Renal cortical epithelial cell (primary cell): Measurements from ENCODE around the gene SMIM29. TPM values are rescaled to one million over a fixed set of nuclear protein-coding genes. Genes with fewer than 3 reads are reported as not detected.

Source experiments
- DNase-seq: peaks from one replicate; pipeline ENCODE4 v3.0.0-alpha.2; 2011; ENCODE audit warnings: low read depth
- total RNA-seq: library from RNA; depleted of rRNA; stranded (reverse); fragments of >200 nt; gene quantifications from 2 replicates; pipeline ENCODE4 v1.2.3, GENCODE V29; 2014

Gene SMIM29
- total RNA-seq, 1 donor from 2014 or later: 9.9 TPM

GRCh38 chr6:34226731-34227586 is 21.8 kb downstream of the SMIM29 start:
- DNase-seq: no peak

GRCh38 chr6:34226066-34226465 is 22.7 kb downstream of the SMIM29 start:
- DNase-seq: no peak

GRCh38 chr6:34225551-34225950 is 23.3 kb downstream of the SMIM29 start:
- DNase-seq: no peak

- peak; percentile 93 for DNase-seq
Observed at GRCh38 chr6:34223956-34224940, 24.6 kb downstream of the SMIM29 start.

DNA sequence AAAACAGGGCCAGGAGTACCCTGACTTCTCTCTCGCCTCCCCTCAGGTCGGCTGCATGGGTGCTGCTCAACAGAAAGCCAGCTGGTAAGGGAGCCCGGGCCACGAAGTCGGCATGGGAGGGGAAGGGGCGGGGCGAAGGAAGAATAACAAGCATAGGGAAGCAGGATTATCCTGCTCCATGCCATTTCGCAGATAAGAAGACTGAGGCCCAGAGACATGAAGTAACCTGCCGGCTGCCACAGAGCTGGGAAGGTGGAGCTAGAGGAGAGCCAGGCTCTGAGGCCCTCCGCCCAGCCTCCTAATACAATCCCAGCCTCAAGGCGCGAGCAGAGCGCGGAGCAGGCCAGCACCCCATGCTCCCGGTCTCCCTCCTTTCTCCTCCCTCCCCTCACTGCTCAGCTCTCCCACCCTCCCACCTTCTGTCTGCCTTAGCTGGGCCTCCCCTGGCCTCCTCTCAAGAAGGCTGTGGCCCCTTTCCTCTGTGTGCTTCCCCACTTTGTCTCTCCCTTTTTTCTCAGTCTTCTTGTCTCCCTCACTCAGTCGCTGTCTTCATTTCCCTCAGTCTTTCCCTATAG is 25.3 kb downstream of the SMIM29 start:
- DNase-seq: no peak

DNA sequence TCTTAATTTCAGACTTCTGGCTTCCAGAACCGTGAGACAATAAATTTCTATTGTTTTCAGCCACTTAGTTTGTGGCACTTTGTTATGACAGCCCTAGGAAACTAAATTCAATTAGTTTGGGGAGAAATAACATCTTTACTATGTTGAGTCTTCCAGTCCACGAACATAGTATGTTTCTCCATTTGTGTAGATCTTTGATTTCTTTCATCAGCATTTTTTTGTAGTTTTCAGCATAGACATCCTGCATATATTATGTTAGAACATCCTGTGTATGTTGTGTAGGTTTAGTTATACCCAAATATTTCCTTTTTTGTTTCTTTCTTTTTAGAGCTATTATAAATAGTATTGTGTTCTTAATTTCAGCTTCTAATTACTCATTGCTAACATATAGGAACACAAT is 30.1 kb downstream of the SMIM29 start:
- DNase-seq: no peak

- no peak for DNase-seq
Observed at GRCh38 chr6:34213772-34214171, 35.0 kb downstream of the SMIM29 start.

DNA sequence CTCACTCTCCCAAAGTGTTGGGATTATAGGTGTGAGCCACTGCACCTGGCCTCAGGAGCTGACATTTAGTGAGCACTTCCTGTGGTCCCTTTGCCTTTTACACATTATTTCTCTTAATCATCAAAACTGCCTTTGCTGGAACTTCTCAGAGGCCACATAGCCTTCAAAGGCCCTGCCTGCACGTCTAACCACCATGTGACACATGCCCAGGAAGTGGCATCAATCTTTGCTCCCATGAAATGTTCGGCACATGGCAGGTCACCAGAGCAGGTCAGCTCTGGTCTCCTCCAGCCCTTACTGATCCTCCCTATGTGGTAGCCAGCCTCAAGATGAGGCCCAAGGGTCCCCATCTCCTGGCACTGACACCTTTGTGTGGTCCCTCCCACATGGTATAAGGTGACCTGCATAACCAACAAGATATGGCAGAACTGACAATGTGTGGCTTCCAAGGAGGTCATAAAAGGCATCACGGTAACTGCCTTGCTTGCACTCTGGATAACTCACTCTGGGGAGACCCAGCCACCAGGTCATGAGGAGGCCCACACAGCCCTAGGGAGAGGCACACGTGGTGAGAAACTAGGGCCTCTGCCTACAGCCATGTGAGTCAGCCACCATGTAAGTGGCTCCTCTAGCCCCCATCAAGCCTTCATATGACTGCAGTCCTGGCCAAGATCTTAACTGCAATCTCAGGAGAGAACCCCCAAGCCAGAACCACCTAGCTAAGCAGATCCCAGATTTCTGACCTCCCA is 40.9 kb downstream of the SMIM29 start:
- no peak for DNase-seq

- no peak for DNase-seq
Observed at GRCh38 chr6:34206726-34207125, 42.1 kb downstream of the SMIM29 start.

DNA sequence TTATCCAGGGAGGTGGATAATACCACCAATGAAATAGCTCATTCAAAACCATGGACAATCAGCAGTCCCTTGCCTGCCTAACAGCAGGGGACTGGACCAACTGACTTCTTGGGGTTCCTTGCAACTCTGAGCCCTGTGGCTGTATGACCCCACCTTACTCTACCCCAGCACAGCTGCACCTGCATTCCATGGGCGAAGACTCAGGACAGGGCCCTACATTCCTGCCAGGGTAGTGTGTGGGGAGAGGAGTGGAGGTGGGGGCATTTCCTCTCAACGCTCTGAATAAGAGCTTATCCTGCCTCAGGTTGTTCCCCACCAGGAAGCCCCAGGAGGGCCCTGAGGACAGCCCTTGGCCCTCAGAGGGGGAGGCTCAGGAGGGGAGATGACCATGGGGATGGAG is 42.9 kb downstream of the SMIM29 start:
- no peak for DNase-seq

DNA sequence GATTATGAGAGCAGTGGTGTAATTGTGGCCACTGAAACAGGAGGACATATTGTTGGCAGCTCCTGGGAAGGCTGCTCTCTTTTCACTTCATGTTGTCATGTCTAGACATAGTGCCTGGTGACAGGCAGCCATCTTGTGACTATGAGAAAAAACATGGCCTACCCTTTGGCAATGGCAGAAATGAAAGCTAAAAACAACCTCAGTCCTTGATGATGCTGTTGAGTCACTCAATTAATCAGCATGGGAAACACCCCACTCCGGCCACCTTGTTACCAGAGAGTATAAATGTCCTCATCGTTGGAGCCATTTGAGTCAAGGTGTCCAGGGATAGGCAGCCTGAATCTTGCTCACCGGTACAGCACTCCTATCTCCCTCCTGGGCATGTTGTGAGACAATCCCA is 43.3 kb downstream of the SMIM29 start:
- DNase-seq: peak; percentile 35

GRCh38 chr6:34204693-34205092 is 44.1 kb downstream of the SMIM29 start:
- DNase-seq: no peak

DNA sequence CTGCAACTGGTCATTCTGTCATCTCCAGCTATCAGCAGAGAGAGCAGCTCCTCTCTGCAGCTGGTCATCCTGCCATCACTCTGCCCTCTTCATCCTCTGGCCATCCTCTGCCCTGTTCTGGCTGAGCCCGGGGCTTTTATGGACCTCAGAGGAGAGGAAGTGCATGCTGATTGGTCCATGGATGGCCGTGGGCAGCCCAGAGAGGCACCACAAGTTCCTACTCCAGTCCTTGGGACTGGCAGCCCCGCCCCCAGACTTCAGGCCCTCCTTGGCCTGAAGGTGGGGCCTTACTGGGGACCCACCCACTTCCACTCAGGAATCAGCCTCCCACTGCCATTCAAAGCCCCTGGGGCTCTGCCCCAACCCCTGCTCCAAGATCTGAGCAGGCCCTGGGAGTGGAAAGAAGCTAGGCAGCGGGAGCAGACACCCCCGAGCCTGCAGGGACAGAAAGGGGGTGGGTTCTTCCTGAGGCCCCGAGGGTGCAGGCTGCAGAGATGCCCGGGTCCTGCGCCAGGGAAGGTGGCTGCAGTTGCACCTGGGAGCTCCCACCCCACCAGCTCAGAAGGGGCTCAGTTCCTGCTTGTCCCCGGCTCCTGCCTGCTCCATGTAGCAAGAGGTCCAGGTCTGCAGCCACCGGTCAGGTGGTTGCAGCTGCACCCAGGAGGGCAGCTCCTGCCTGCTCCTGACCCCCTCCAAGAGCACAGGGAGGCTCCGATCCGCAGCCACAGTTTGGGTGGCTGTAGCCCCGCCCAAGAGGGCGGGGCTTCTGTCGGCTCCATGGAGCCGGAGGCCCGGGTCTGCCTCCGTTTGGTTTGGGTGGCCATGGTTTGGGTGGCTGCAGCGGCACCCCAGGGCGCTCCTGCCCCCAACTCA is 46.2 kb downstream of the SMIM29 start:
- no peak for DNase-seq

- no peak for DNase-seq
Observed at GRCh38 chr6:34201455-34202107, 47.2 kb downstream of the SMIM29 start.

DNA sequence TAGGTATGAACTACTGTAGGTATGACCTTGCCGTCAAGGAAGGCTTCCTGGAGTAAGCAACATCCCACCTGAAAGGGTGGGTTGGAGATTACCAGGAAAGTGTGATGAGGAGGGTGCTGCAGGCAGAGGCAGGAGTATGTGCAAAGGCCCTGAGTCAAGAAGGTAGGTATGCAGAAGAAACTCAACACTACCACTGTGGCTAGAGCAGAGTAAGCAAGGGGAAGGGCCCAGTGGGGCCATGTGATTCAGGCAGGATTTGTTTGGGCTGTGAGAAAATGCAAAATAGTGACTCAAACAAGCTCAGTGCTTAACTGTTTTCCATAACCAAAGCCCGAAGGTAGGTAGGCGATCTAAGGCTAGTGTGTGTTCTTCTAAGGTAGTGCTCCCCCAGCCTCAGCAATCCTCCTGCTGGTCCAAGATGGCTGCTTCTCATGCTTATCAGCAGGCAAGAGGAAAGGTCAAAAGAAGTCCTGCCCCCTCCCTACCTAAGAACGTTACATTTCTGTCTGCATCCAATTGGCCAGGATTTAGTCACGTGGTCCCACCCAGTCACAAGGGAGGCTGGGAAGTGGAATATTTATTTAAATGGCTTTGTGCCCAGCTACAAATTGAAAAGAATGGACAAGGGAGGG is 48.4 kb downstream of the SMIM29 start:
- no peak for DNase-seq

- DNase-seq: no peak
Observed at GRCh38 chr6:34196833-34197195, 52.0 kb downstream of the SMIM29 start.
